Fibroblast of skin of right biceps (primary cell): ENCODE measurements around the gene SMARCC1.
A peak's percentile ranks its signal among the peaks of the same experiment; 100 is the strongest.

Experiments used
- DNase-seq: peaks from one replicate; pipeline ENCODE4 v3.0.0-alpha.2; 2013

Gene SMARCC1

DNA sequence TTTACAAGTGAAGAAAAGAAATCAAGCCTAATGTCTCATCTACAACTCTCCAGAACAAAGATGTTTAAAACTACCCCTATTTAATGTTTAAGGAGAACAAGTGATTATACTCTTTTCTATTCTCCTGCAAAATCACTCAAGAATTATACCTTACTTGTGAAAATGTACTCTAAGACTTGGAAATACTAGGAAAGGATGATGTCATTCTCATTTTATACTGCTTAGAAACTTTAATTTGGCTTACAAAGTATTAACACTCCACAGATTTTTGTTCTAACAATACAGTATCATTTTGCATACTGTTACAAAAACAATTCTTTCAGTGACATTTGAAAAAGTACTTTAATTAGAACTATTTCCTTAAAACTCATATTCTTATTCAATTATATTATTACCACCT is 89.5 kb downstream of the SMARCC1 start:
- no peak for DNase-seq

- no peak for DNase-seq
Observed at GRCh38 chr3:47688488-47688887, 93.2 kb downstream of the SMARCC1 start.

DNA sequence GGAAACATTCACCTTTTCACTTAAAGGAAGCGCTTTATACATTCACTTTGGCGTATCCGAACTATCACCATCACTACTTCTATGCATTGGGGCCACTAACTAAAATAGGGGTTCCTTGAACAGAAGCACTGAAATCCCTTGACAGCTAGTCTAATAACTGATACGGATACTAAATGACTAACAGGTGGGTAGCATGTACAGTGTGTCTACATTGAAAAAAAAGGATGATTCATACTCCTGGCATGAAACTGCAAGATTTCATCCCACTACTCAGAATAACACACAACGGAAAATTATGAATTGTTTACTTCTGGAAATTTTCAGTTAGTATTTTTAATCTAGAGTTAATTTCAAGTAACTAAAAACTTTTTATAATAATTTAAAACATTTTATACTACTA is 96.7 kb downstream of the SMARCC1 start:
- DNase-seq = peak; percentile 15

- DNase-seq = no peak
Observed at GRCh38 chr3:47681016-47681415, 100.7 kb downstream of the SMARCC1 start.

DNA sequence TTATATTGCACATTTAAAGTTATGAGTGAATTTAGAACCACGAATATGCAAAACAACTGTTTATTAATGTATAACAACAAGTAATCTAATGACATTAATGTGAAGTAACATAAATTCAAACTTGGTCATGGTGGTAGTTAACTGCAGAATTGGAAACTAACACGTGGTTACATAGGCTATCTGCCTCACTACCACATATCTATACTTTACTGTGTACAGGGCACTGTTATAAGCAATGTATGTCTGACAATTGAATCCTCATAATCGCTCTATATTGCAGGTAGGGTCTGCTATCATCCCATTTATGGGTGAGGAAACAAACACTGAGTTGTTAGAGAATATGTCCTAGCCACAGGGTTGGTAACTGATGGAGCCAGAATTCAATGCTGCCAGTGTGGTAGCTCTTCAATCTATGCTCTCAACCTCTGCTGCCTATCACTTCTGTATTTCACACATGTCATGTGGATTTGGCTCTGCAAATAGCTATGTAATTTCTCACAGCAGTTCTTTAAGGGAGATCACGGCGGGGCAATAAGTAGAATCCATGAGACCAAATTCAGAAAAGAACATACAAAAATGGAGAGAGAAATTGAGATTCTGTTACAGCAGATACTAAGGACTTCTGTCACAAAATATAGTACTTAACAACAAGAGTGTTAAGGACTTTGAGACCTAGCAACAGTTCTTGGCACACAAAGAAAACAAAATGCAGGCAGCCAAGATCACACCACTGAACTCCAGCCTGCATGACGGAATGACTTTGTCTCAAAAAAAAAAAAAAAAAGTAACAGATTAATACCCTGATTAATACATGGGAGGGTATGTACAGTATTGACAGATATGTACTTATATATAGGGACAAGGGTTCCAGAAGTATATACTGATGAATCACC is 103.0 kb downstream of the SMARCC1 start:
- no peak for DNase-seq

DNA sequence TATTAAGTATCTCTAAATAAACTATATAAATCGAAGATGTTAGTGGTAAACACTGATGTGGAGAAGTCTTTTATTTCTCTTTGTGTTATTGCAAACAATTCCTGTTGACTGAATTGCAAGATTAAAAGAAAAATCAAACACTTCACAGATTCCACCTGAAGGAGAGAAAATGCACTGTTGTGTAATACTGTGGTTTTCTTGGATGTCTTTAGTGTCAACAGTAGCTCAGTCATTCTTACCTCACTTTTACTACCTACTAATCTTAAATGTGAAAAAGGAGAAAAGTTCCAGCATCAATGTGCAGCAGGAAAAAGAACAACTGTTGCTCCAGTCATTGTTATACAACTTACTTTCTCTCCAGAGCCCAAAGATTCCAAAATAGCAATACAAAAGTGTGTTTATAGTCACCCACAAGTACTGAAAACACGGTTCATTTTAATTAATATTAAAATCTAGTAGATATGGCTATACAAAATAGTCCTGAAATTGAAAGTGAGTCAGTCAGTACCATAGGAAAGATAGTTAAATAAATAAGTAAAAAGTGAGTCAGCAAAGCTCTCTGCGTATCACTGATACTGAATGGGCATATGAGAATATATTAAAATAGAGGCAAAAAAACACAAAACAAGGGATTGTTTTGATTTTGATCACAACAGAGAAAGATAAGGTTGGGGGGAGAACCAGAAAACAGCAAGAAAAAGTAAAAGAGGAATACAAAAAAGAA is 112.5 kb downstream of the SMARCC1 start:
- peak; percentile 7 for DNase-seq

DNA sequence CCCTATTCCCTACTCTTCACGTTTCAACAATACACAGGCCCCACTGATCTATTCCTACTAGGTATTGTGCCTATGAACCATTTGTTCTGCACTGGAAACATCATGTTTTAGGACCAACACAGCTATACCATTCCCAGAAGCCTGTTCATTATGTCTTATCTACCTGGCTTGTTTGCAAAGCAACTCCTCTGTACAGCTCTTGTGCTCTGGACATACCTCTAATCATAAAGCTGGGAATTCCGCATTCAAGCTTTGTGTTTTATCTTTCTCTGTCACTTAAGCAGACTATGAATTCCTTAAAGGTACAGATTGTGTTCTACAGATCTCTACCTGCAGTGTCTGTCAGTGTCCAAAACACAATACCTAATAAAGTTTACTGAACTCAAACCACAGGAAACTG is 115.6 kb downstream of the SMARCC1 start:
- no peak for DNase-seq

DNA sequence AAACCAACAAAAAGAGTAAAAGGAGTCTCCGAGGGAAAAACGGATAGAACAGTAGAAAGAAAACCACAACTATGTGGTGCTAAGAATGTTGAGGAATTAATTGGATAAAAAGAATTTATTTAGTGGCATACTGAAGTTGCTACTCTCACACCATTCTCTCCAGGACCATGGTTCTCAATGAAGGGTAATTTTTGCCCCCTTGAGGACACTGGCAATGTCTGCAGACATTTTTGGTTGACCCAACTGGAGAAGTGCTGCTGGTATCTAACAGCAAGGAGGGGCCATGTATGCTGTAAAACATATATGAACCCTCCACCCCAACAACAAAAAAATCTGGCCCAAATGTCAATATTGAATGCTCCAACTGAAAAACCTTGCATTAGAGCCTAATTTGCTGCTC is 117.2 kb downstream of the SMARCC1 start:
- peak; percentile 31 for DNase-seq

- no peak for DNase-seq
Observed at GRCh38 chr3:47663630-47664240, 118.0 kb downstream of the SMARCC1 start.

- DNase-seq = peak; percentile 49
Observed at GRCh38 chr3:47661121-47661752, 120.5 kb downstream of the SMARCC1 start.

- no peak for DNase-seq
Observed at GRCh38 chr3:47658444-47658843, 123.2 kb downstream of the SMARCC1 start.

- DNase-seq = no peak
Observed at GRCh38 chr3:47652142-47652541, 129.6 kb downstream of the SMARCC1 start.

GRCh38 chr3:47650294-47650693 is 131.4 kb downstream of the SMARCC1 start:
- DNase-seq = no peak

GRCh38 chr3:47647550-47647949 is 134.1 kb downstream of the SMARCC1 start:
- no peak for DNase-seq

- DNase-seq = peak; percentile 22
Observed at GRCh38 chr3:47646362-47646761, 135.3 kb downstream of the SMARCC1 start.

DNA sequence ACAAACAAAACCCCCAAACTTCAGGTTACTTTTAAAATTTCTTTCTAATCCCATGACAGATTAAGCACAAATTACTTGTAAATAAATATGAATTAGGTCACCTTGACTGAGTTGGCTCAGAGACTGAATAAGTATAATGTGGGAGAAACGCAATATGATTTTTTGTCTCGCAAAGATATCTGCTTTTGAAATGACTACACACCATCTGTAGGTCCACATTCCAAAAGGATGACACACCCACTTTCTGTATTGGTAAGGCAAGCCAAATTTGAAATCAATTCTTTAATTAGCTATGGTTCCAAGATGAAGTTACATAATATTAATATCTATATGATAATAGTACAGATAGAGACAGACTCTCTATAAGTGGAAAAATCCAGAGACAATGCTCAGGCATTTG is 136.1 kb downstream of the SMARCC1 start:
- peak; percentile 20 for DNase-seq

DNA sequence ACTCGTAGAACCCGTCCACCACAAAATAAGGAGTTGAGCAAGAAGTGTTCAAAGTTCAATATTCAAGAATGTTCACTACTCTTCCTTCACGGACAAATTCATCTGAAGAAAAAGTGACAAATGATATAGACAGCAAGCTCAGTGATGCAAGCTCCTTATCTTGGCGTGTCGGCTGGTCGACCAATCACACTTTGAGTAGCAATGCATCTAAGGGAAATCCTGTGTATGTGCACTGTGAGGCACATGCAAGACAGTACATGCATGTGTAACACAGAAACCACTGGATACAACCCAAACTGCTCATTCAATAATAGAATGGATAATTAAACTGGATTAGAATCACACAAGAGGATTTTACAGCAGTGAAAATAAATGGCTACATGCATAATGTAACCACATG is 138.6 kb downstream of the SMARCC1 start:
- DNase-seq = no peak

GRCh38 chr3:47641739-47642138 is 140.0 kb downstream of the SMARCC1 start:
- DNase-seq = no peak

GRCh38 chr3:47636921-47637320 is 144.8 kb downstream of the SMARCC1 start:
- no peak for DNase-seq

GRCh38 chr3:47636225-47636624 is 145.5 kb downstream of the SMARCC1 start:
- no peak for DNase-seq

DNA sequence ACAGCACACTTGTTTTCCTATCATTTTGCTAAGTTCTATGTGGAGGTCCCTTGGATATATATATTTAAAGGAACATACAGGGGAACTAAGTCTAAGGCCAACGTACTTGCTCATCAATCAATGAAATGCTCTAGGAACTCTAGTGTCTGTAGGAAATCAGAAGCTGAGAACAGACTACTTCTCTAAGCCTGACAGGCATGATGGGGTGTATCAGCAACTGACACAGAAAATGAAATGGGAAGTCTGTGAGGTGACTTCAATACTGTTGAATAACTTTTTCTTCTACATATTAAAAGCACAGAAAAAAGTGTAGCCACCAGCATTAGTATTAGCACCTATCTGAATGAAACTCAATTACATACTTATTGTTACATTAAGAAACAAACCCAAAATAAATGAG is 146.2 kb downstream of the SMARCC1 start:
- no peak for DNase-seq

GRCh38 chr3:47634996-47635395 is 146.7 kb downstream of the SMARCC1 start:
- no peak for DNase-seq

DNA sequence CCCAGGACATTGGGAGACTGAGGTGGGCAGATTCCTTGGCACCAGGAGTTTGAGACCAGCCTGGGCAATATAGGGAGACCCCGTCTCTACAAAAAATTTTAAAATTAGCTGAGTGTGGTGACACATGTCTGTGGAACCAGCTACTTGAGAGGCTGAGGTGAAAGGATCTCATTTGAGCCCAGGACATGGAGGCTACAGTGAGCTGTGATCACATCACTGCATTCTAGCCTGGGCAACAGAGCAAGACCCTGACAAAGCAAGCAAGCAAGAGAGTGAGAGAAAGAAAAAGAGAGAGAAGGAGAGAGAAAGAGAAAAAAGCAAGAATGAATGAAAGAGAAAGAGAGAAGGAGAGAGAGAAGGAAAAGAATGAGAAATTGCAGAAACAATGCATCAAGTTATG is 150.9 kb downstream of the SMARCC1 start:
- no peak for DNase-seq
